Immature natural killer cell (primary cell): ENCODE measurements around the gene FAM83F. TPM values are rescaled to one million over a fixed set of nuclear protein-coding genes. Genes with fewer than 3 reads are reported as not detected.
"Not testable (repeated sequence)": the region's sequence is repeated elsewhere in the genome, so short reads cannot be mapped to it uniquely, and the experiment has no call there.

Source experiments
- DNase-seq, 3 donors: peaks; one replicate each; pipeline ENCODE4 v3.0.0; 2022; ENCODE audit warnings: mixed read lengths in 1 of 3
- H3K27ac Mint-ChIP-seq, 6 donors: one replicate each; pipeline ENCODE4 v1.8.0; 2020; ENCODE audit warnings: mixed read lengths in 6 of 6, mild to moderate bottlenecking in 5 of 6, inconsistent platforms in 4 of 6, moderate library complexity in 3 of 6
- H3K27me3 Mint-ChIP-seq, 3 donors: one replicate each; pipeline ENCODE4 v1.8.0; 2020 to 2021; ENCODE audit warnings: low read depth in 3 of 3, mild to moderate bottlenecking in 3 of 3, mixed read lengths in 3 of 3, moderate library complexity in 3 of 3, inconsistent platforms in 1 of 3
- H3K36me3 Mint-ChIP-seq, 3 donors: one replicate each; pipeline ENCODE4 v1.8.0; 2020; ENCODE audit warnings: mixed read lengths in 3 of 3, inconsistent platforms in 2 of 3, mild to moderate bottlenecking in 2 of 3
- H3K4me1 Mint-ChIP-seq, 2 donors: one replicate each; pipeline ENCODE4 v1.8.0; 2020; ENCODE audit warnings: inconsistent platforms in 2 of 2, mild to moderate bottlenecking in 2 of 2, mixed read lengths in 2 of 2, moderate library complexity in 1 of 2
- H3K4me3 Mint-ChIP-seq, 5 donors: one replicate each; pipeline ENCODE4 v1.8.0; 2020; ENCODE audit warnings: mild to moderate bottlenecking in 5 of 5, mixed read lengths in 5 of 5, inconsistent platforms in 3 of 5, moderate library complexity in 3 of 5
- H3K9me3 Mint-ChIP-seq, 6 donors: one replicate each; pipeline ENCODE4 v1.8.0; 2020; ENCODE audit warnings: mild to moderate bottlenecking in 6 of 6, mixed read lengths in 6 of 6, inconsistent platforms in 4 of 6, moderate library complexity in 3 of 6
- polyA plus RNA-seq, 3 donors: library from polyadenylated mRNA; unstranded; fragments of 300-500 nt; fragmentation: Illumina TruSeq; gene quantifications; one replicate each; pipeline ENCODE4 v1.2.3, GENCODE V29; 2021

FAM83F gene
- polyA plus RNA-seq = not detected

GRCh38 chr22:39994566-39995392 is at the start of gene FAM83F:
Gene FAM83F, plus strand, starts transcription at chr22:39994954. Its CDS starts 89 bp downstream, at chr22:39995043.
- peak; percentile 17 to 30 (median 27) for DNase-seq
- Mint-ChIP-seq H3K27ac (peak within 1 kb of the TSS in 2 of 6 donors; percentile 55 to 69), H3K9me3 (no peaks in the 10 kb centered on the region), H3K4me3 (peak within 1 kb of the TSS; percentile 52 to 80 (median 69)), H3K36me3 (no peaks in the 10 kb centered on the region), H3K4me1 (peaks cover 8 to 10% of the 10 kb centered on the region in 2 donors), H3K27me3 (peaks cover 8 to 26% (median 14%) of the 10 kb centered on the region in 3 donors)

- Mint-ChIP-seq H3K36me3 (peaks cover 14 to 18% (median 17%) of the 10 kb centered on the region in 3 donors), H3K9me3 (no peaks in the 10 kb centered on the region), H3K27me3 (no peaks in the 10 kb centered on the region), H3K27ac (peak overlapping the region in 1 of 6 donors; percentile 4), H3K4me1 (peaks cover 63 to 82% of the 10 kb centered on the region in 2 donors), H3K4me3 (no peak overlapping the region)
- no peak for DNase-seq
Measured at GRCh38 chr22:39946126-39946502, 48.6 kb upstream of the FAM83F start.

GRCh38 chr22:39946503-39947219 is 48.1 kb upstream of the FAM83F start:
- H3K27me3 Mint-ChIP-seq = no peaks in the 10 kb centered on the region
- peak overlapping the region in 3 of 6 donors; percentile 32 to 51 (median 40) for H3K27ac Mint-ChIP-seq
- no peaks in the 10 kb centered on the region for H3K9me3 Mint-ChIP-seq
- peaks cover 19 to 23% (median 22%) of the 10 kb centered on the region in 3 donors for H3K36me3 Mint-ChIP-seq
- no peak overlapping the region for H3K4me3 Mint-ChIP-seq
- H3K4me1 Mint-ChIP-seq = peaks cover 66 to 82% of the 10 kb centered on the region in 2 donors
- no peak for DNase-seq

GRCh38 chr22:39947220-39948216 is 47.2 kb upstream of the FAM83F start:
- Mint-ChIP-seq H3K27me3 (peaks cover 0 to 2% (median 0%) of the 10 kb centered on the region in 3 donors), H3K4me1 (peaks cover 73 to 87% of the 10 kb centered on the region in 2 donors), H3K4me3 (no peak overlapping the region), H3K36me3 (peaks cover 21 to 26% (median 24%) of the 10 kb centered on the region in 3 donors), H3K9me3 (no peaks in the 10 kb centered on the region), H3K27ac (peak overlapping the region in 5 of 6 donors; percentile 40 to 69 (median 51))
- no peak for DNase-seq

GRCh38 chr22:39949964-39950737 is 44.6 kb upstream of the FAM83F start:
- no peak for DNase-seq
- H3K9me3 Mint-ChIP-seq = no peaks in the 10 kb centered on the region
- H3K4me1 Mint-ChIP-seq = peaks cover 64 to 79% of the 10 kb centered on the region in 2 donors
- peaks cover 21 to 35% (median 30%) of the 10 kb centered on the region in 3 donors for H3K36me3 Mint-ChIP-seq
- peak overlapping the region in 2 of 5 donors; percentile 35 to 66 for H3K4me3 Mint-ChIP-seq
- H3K27me3 Mint-ChIP-seq = peaks cover 0 to 2% (median 0%) of the 10 kb centered on the region in 3 donors
- H3K27ac Mint-ChIP-seq = peak overlapping the region in 5 of 6 donors; percentile 5 to 69 (median 47)

GRCh38 chr22:39951603-39952293 is 43.0 kb upstream of the FAM83F start:
- peak in 1 of 3 donors; percentile 26 for DNase-seq
- Mint-ChIP-seq H3K36me3 (peaks cover 25 to 45% (median 32%) of the 10 kb centered on the region in 3 donors), H3K4me3 (peak overlapping the region; percentile 43 to 75 (median 67)), H3K4me1 (peaks cover 63 to 75% of the 10 kb centered on the region in 2 donors), H3K27ac (peak overlapping the region; percentile 70 to 92 (median 83))
- H3K27me3 Mint-ChIP-seq, H3K9me3 Mint-ChIP-seq: not testable (repeated sequence)

GRCh38 chr22:39952347-39952746 is 42.4 kb upstream of the FAM83F start:
- peaks cover 31 to 51% (median 38%) of the 10 kb centered on the region in 3 donors for H3K36me3 Mint-ChIP-seq
- H3K27me3 Mint-ChIP-seq = peaks cover 0 to 2% (median 1%) of the 10 kb centered on the region in 3 donors
- peak overlapping the region; percentile 23 to 72 (median 67) for H3K4me3 Mint-ChIP-seq
- H3K9me3 Mint-ChIP-seq = no peaks in the 10 kb centered on the region
- peaks cover 66 to 77% of the 10 kb centered on the region in 2 donors for H3K4me1 Mint-ChIP-seq
- DNase-seq = peak in 1 of 3 donors; percentile 38
- H3K27ac Mint-ChIP-seq = peak overlapping the region; percentile 70 to 92 (median 83)

GRCh38 chr22:39953101-39953500 is 41.7 kb upstream of the FAM83F start:
- Mint-ChIP-seq H3K9me3 (no peaks in the 10 kb centered on the region), H3K27me3 (peaks cover 0 to 2% (median 1%) of the 10 kb centered on the region in 3 donors), H3K36me3 (peaks cover 37 to 56% (median 44%) of the 10 kb centered on the region in 3 donors), H3K4me3 (peak overlapping the region in 3 of 5 donors; percentile 0 to 61 (median 12)), H3K27ac (peak overlapping the region; percentile 70 to 92 (median 83)), H3K4me1 (peaks cover 71 to 84% of the 10 kb centered on the region in 2 donors)
- no peak for DNase-seq

- Mint-ChIP-seq H3K27me3 (peaks cover 0 to 2% (median 1%) of the 10 kb centered on the region in 3 donors), H3K4me3 (no peak overlapping the region), H3K4me1 (peaks cover 75 to 84% of the 10 kb centered on the region in 2 donors), H3K27ac (peak overlapping the region in 2 of 6 donors; percentile 36 to 49), H3K36me3 (peaks cover 41 to 64% (median 44%) of the 10 kb centered on the region in 3 donors), H3K9me3 (no peaks in the 10 kb centered on the region)
- no peak for DNase-seq
Measured at GRCh38 chr22:39954584-39955055, 40.1 kb upstream of the FAM83F start.

GRCh38 chr22:39955675-39956074 is 39.1 kb upstream of the FAM83F start:
- H3K36me3 Mint-ChIP-seq = peaks cover 46 to 67% (median 47%) of the 10 kb centered on the region in 3 donors
- H3K27me3 Mint-ChIP-seq = peaks cover 0 to 4% (median 2%) of the 10 kb centered on the region in 3 donors
- H3K4me3 Mint-ChIP-seq = peak overlapping the region in 3 of 5 donors; percentile 5 to 22 (median 15)
- H3K9me3 Mint-ChIP-seq = no peaks in the 10 kb centered on the region
- DNase-seq = no peak
- H3K27ac Mint-ChIP-seq = peak overlapping the region in 4 of 6 donors; percentile 33 to 57 (median 36)
- H3K4me1 Mint-ChIP-seq = peaks cover 75 to 84% of the 10 kb centered on the region in 2 donors

- H3K9me3 Mint-ChIP-seq = no peaks in the 10 kb centered on the region
- peak overlapping the region; percentile 25 to 46 (median 34) for H3K4me3 Mint-ChIP-seq
- H3K4me1 Mint-ChIP-seq = peaks cover 75 to 84% of the 10 kb centered on the region in 2 donors
- peak in 1 of 3 donors; percentile 20 for DNase-seq
- H3K36me3 Mint-ChIP-seq = peaks cover 36 to 58% (median 40%) of the 10 kb centered on the region in 3 donors
- H3K27ac Mint-ChIP-seq = peak overlapping the region; percentile 14 to 86 (median 74)
- H3K27me3 Mint-ChIP-seq = peaks cover 0 to 4% (median 2%) of the 10 kb centered on the region in 3 donors
Measured at GRCh38 chr22:39956932-39957664, 37.7 kb upstream of the FAM83F start.
